HG03558 (cell line): ENCODE results near the gene STXBP2.

ENCODE experiments used
- ATAC-seq: cut with Tn5 transposase; IDR thresholded peaks from one replicate; pipeline ENCODE4 v1.9.1; 2021; ENCODE audit warnings: moderate number of reproducible peaks; ENCODE audit not compliant: unreplicated experiment; ENCODE audit errors: extremely low read depth

The STXBP2 gene

GRCh38 chr19:7612282-7613274, 24.3 kb upstream of the STXBP2 start:
- no peak for ATAC-seq

GRCh38 chr19:7614859-7615741, 21.8 kb upstream of the STXBP2 start:
- ATAC-seq: no peak

GRCh38 chr19:7617172-7617571, 19.7 kb upstream of the STXBP2 start:
- no peak for ATAC-seq

GRCh38 chr19:7617735-7618134, 19.2 kb upstream of the STXBP2 start:
- no peak for ATAC-seq

- no peak for ATAC-seq
Measured at GRCh38 chr19:7618348-7618747, 18.6 kb upstream of the STXBP2 start.

GRCh38 chr19:7618771-7619510, 18.0 kb upstream of the STXBP2 start:
- no peak for ATAC-seq

GRCh38 chr19:7619671-7620441, 17.1 kb upstream of the STXBP2 start:
- no peak for ATAC-seq

GRCh38 chr19:7620442-7621412, 16.2 kb upstream of the STXBP2 start:
- no peak for ATAC-seq

- ATAC-seq: no peak
Measured at GRCh38 chr19:7622933-7623685, 13.8 kb upstream of the STXBP2 start.

GRCh38 chr19:7623725-7624603, 12.9 kb upstream of the STXBP2 start:
- no peak for ATAC-seq

- no peak for ATAC-seq
Measured at GRCh38 chr19:7624810-7625209, 12.1 kb upstream of the STXBP2 start.

- no peak for ATAC-seq
Measured at GRCh38 chr19:7625763-7626372, 11.0 kb upstream of the STXBP2 start.

- ATAC-seq: no peak
Measured at GRCh38 chr19:7627166-7627565, 9.7 kb upstream of the STXBP2 start.

- ATAC-seq: no peak
Measured at GRCh38 chr19:7628589-7629311, 8.2 kb upstream of the STXBP2 start.

- peak; percentile 80 for ATAC-seq
Measured at GRCh38 chr19:7629347-7630054, 7.4 kb upstream of the STXBP2 start, which contains the start of the genes PET100 and XAB2. Gene PET100 (plus strand): TSS chr19:7629793. CDS start chr19:7629834, 41 bp downstream. Gene XAB2 (minus strand): TSS chr19:7629545. CDS start chr19:7629527, 18 bp downstream.
